HG02588 (cell line): ENCODE data around the gene RARA.

Experiments
- ATAC-seq: cut with Tn5 transposase; IDR thresholded peaks from one replicate; pipeline ENCODE4 v1.9.1; 2021; ENCODE audit warnings: mild to moderate bottlenecking, moderate library complexity; ENCODE audit not compliant: unreplicated experiment

RARA gene

DNA sequence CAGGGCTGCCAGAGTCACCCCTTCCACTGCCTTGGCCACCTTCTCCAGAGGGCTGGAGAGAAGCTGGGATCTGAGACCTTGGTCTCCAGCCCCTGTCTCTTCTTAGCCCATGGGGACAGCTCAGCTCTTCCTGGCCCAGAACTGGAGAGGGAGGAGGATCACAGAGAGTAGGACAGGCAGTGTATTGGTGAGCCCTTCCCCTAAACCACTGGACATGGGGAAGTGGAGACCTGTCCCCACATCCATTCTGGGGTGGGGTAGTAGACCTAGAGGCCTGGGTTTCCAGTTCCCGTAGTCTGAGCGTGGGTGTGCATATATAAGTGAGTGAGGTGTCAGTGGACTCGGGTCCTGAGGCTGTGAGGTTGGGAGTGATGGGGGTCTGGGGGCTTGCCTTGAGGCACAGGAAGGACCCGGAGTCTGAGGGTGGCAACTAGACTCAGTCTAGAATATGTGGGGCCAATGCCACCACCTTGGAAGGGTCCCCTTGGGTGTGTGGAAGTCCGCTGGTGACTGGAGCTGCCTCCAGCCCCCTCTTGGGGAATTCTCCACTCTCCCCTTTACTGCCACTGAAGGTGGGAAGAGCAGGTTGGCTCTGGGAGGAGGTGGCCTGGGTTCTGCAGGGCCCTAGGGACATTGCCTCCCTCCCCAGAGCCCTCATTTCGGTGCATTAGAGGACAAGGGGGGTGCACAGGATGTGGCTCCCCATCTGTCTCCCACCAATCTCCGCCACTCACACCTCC, 35.6 kb downstream of the RARA start:
- no peak for ATAC-seq

DNA sequence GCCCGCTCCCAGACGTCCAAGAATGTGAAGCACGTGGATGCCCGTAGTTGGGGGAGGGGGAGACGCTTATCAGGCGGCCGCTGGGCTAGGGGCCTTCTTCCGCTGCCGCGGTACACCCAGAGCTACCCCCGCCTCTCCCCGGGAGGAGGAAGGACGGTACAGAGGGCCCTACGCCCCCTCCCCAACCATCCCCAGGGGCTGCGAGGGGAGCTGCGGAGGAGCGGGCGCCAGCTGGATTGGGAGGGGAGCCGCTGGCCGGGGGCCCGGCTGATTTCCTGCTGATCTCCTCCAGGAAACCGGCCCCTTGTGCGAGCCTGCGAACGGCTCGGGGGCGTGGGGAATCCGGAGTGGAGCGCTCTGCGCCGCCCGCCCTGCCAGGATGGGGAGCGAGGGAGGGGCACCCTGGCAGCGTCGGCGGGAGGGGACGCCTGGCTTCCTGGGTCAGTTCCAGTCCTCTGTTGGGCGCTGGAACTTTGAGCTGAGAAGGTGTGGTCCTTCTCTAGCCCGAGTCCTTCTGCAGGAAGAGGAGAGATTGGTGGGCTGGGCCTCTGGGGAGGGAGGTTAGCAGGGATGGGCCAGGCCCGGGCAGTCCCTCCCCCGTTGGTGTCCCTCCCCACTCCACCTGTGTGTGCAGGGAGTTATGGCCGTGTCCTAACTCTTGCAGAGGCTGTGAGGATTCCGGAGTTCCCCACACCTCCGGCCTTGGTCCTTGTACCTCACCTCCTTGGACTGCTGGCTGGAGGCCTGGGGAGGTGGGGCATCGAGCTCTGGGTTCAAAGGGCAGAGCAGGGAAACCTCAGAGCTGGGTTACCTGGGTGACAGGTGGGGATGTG, 36.4 kb downstream of the RARA start:
- no peak for ATAC-seq

DNA sequence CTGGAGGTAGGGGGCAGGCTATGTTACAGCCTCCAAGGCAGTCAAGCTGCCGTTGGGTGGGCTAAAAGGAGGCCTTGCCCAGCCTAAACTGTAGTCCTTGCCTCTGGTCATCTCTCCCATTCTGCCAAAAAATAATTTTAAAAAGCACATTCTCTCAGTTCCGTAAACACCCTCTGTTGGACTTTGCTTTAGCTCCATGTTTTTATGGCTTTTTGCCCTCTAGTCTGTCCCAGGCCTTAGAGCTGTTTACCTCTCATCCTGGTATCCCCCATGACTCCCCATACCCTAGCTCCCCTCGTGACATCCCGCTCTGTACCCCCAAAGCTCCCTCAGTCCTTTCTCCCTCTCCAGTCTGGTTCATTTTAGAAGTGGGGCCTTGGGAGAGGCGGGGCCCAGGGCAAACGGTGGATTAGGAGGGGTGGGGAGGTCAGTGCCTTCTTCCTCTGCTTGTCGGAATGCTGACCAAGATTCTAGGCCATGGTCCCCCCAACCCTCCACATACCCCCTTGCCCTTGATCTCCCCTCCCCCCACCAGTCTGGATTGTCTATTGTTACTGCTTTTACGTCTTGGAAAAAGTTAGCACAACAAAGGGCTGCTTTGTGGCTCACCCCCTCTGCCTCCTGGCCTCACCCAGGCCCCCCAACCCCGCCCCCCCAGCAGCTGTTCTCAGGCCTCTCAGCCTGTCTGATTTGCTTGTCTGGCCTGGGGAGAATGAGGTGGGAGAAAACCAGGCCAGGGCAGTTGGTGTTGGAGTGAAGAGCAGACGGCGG, 37.2 kb downstream of the RARA start:
- no peak for ATAC-seq

DNA sequence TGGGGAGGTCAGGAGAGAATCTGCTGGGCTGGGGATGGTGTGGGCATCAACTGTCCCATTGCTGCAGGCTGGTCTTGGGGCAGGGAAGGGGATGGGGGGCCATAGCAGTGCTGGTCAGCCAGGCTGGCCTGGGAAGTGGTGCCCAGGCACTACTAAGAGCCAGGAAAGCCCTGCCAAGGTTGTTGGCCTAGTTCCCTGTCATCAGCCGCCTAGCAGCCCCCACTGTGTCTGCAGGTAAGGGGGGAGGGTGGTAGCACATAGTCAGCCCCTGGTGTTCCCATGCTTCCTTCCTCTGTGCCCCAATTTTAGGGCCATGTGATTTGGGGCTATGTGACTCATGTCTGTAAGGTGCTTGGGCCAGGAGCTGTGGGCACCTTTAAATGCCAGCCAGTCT, 37.8 kb downstream of the RARA start:
- no peak for ATAC-seq

DNA sequence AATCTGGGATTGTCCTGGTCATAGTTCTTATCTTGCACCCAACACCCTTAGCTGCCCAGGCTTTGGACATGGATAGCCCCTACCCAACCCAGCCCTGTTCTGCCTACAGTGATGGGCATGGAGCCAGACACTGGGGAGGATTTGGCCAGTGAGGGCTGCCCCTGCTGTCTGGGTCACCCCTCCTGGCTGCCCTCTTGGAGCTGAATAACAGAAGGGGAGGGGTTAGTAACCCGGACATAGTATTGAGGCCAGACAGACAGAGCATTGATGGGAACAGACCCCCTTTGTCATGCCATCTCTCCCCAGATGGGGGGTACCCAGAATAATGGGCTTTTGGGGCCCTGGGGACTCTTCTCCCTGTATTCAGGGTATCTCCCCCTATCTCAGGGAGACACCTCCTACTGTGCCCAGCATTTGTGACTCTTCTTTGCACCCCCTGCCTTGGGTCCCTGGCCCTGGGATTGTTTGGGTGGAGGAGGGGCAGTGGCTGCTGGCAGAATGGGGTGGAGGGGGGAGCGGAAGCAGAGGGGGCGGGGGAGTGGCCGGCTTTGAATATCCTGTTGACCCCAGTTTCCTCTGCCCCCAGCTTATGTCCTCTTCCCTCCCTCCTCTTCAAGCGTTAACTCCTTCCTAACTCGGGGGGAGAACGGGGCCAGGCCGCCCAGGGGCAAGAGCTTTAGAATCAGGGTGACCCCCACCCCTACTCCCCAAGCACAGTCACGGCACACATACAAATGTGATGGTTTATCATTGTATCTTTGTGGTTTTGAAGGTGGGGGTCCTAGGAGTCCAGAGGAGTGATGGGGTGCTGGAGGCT, 38.5 kb downstream of the RARA start:
- ATAC-seq, result no peak

DNA sequence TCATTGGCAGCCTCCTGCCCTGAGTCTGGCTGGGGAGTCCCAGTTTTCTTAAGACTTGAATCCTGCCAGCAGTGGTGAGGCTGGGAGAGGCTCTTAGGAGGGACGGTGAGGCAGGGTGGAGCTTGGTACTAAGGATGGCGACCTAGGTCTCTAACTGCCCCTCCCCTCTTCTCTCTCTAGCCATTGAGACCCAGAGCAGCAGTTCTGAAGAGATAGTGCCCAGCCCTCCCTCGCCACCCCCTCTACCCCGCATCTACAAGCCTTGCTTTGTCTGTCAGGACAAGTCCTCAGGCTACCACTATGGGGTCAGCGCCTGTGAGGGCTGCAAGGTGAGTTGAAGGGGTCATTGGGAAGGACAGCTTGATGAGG, 39.1 kb downstream of the RARA start:
- ATAC-seq, result no peak

DNA sequence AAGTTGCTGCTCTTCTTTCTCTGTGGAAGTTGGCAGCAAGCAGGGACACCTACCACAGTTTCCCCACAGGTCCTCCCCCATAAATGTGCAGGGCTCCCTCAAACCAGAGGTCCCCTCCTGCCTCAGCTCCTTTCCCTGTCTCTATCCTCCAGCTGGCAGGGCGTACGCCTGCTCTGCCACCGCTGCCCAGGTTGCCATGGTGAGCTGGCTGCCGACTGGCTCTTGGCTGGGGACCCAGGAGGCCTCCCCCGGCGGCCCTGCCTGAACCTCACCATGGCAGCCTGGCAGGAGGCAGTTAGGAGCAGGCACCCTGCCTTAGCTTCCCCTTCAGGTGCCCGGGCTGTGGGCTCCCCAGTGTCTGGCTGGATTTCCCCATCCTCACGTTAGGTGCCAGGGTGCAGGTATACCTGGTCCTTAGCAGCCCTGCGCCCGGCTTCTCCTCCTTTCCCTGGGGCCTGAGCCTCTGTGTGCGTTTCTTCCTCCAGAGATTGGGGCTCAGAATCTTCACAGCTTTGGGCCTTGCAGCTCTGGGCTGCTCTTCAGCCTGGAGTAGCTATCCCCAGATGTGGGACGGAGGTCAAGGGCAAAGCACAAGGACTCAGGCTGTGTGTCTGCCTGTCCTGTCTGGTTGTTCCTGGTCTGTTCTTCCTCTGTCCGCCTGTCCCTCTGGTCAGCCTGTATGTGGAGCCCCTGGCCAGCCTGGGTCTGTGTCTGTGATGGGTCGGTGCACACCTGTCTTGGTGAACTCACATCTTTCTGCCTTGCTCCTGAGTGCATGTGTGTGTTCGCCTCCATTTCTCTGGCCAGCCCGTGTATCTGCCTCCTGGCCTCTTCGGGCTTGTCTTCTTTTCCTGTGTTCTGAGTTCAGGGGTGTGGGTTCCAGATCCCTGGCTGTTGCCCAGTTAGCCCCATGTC, 39.8 kb downstream of the RARA start:
- no peak for ATAC-seq

DNA sequence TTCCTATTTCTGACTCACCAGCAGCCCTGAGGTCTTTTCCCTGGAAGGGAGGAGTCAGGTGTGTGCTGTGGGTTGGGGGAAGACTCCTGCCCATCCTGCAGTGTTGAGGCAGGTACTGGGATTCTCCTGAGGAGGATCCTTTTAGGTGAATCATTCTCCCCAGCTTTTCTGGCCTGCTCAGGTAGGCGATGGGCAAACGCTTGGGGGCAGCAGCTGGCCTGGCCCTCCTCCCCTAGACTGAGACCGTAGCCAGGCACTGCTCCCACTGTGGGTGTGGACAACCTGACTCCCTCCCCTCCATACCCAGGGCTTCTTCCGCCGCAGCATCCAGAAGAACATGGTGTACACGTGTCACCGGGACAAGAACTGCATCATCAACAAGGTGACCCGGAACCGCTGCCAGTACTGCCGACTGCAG, 40.5 kb downstream of the RARA start:
- no peak for ATAC-seq

DNA sequence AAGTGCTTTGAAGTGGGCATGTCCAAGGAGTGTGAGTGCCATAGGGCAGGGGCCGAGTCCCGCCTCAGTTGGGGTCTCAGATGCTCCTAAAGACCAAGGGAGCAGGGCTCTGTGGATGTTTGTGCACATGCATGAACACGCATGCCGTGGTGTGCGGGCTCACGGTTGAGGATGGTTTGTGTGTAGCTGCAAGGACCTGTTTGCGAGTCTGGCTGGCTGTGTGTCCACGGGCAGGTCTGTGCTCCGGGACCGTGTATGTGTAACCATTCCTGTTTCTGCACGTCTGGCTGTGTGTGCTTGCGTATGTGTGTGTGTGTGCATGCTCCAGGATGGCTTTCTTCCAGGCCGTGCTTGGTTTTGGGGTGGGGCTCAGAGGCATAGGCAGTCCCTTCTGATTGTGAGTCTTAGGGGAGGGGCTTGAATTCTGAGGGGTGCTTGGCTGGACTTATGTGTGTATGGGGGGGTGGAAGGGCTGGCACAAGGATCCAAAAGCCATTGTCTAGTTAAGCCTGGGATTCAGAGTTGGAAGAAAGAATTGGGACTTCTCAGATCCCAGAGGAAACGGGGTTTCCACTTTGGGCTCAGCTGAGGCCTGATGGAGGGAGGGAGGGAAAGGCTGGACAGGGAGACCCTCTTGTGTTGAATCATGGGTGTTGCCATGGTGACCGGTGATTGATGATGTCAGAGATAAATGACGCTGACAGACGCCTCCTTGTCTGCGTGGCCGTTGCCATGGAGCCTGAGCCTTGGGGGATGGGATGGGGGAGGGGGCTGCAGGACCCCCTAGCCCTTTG, 41.1 kb downstream of the RARA start:
- ATAC-seq, result no peak

DNA sequence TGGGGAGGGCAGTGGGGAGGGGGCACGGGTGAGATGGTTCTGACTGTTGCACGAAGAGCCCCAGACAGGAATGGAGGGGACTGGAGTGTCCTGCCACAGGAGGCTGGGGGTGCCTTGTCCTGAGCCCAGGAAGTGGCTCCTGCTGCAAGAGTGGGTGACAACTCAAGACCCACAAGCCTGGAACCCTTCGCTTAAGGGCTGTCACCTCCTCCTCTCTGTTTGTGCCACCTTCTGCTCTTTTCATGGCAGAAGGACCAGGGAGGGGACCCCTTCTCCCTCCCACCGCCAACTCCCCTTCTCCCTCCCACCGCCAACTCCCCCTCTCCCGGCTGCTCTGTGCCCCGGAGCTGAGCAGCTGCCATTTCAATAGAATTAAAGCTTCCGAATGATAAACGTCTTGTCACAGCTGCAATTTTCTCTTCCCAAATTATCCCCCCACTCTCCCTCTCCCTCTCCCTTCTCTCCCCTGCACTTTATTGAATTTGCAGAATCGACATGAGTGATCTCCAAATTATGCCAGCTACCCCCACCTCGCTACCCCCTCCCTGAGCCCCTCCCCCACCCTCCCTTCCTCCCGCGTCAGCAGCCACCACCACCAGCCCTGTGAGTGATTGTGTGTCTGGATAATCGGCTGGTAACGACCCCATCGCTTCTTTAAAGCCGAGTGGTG, 41.8 kb downstream of the RARA start:
- ATAC-seq, result no peak

DNA sequence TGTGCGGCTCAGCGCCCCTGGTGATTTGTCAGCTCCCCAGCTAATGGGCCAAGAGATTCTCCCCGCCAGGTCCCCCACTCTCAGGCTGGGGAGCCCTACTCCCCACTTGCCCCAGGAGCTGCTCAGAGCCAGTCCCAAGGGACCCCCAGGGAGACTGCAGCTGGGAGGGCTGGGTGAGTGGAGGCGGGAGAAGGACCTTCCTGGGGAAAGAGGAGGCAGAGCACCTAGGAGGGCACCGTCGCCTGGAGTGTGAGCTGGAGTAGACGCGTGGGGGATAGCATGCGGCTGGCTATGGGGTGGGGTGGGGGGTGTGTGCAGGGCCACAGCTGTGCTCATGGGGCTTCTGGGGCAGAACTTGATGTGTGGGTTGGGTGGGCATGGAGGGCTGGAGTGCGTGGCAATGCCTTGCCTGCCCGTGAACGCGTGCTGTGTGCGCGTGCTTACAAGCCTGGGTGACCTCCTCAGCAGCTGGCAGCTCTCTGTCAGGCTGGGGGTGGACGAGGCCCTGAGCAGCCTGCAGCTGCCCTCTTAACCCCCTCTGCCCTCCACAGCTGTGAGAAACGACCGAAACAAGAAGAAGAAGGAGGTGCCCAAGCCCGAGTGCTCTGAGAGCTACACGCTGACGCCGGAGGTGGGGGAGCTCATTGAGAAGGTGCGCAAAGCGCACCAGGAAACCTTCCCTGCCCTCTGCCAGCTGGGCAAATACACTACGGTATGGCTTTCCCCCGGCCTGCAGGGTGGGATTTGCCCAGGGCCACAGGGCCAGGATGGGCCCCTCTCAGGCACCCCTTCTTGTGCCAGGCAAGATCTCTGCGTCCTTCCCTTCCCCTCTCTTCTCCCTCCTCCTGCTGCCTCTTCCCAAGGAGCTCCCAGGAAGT, 42.6 kb downstream of the RARA start:
- ATAC-seq, result no peak

DNA sequence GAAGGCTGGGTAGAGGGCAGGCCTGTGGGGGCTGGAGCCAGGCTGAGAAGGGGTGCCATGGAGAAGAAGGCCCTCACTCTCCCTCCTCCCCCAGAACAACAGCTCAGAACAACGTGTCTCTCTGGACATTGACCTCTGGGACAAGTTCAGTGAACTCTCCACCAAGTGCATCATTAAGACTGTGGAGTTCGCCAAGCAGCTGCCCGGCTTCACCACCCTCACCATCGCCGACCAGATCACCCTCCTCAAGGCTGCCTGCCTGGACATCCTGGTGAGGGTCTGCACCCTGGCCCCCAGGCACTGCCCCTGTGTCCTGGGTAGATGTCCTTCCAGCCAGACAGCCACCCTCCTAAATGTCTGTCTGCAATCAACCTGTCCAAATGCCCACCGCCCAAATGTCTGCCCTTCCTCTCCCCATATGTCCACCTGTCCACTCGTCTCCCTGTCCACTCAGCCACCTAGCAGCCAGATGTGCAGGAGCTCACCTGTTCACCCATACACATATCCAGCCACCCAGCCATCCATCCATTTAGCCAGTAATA, 43.3 kb downstream of the RARA start:
- ATAC-seq, result no peak

DNA sequence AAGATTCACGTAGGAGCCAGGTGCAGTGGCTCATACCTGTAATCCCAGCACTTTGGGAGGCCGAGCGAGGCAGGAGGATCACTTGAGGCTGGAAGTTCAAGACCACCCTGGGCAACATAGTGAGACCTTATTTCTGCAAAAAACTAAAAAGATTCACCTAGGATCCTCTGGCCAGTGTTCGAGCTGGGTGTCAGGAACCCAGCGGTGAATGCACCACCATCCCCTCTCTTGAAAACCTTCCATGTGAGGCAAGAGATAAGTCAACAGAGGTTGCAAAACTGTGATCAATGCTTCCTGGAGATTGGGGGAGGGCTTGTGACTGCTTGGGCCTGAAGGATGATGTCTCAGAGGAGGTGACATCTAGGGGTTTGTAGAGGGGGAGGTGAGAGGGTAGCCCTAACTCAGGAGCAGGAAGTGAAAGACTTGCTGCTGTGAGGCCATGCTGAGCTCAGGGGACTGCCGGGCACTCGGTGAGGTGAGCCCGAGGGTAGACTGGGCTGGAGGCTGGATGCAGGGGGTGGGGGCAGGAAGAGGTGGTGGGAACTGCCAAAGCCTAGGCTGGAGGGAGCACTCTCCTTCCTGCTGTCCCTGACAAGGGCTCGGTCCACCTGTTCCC, 43.9 kb downstream of the RARA start:
- no peak for ATAC-seq

DNA sequence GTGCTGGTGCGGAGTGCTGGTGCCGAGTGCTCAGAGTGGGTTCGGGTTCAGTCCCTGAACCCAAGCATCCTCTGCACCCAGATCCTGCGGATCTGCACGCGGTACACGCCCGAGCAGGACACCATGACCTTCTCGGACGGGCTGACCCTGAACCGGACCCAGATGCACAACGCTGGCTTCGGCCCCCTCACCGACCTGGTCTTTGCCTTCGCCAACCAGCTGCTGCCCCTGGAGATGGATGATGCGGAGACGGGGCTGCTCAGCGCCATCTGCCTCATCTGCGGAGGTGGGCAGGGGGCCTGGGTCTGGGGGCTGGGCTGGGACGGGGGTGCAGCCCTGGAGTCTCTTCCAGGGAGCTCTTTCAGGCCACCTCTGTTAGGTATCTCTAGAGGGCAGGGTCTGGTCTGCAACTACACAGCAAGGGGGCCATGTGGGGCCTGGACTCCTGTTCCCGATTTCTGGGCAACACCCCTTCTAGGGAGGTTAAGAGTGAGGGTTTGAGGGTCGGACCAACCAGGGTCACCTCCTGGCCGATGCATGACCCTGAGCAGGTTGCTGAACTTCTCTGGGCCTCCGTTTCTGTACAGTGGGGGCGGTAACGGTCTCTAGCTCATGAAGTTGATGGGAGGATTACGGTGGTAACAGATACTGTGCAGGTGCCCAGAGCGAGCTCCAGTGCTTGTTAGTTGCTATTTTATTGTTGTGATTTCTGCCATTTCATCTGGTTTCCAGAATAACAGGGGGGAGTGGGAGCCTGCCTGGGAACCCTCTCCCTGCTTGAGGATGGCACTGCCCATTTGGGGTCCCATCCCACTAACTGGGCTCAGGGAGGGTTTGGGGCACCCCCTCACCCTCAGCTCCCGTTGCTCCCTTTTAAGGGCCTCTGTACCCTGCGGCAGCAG, 45.5 kb downstream of the RARA start:
- no peak for ATAC-seq

DNA sequence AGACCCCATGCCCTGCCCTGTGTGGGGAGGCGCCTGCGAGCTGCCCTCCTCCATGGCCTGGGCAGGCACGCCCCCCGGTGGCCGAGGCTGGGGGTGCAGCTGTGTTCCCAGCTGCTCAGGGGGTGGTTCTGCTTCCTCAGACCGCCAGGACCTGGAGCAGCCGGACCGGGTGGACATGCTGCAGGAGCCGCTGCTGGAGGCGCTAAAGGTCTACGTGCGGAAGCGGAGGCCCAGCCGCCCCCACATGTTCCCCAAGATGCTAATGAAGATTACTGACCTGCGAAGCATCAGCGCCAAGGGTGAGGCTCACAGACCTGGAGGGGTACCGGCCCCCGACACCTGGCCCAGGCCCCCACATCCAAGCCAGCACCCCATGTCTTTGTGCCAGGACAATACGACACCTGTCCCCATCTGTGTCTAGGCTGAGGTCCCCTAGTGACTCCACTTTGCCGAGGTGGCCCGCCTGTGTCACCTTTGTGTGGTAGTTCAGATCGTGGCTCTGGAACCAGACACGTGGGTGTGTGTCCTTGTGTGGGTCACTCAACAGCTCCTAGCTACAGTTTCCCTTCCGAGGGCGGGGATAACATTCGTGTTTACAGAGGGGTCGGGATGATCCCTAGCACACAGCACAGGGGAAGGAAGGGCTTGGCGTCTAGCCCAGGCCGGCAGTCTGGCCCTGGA, 46.3 kb downstream of the RARA start:
- ATAC-seq, result no peak
